SU-DHL-6 (cell line): ENCODE results near the gene COL15A1.

ENCODE experiments used
- CTCF ChIP-seq: fragments of 200-600 bp; sonication (generic); IDR thresholded peaks from one replicate; pipeline ENCODE4 v1.5.1; 2017; ENCODE audit warnings: antibody characterized with exemption, mild to moderate bottlenecking, low read length, moderate library complexity; ENCODE audit not compliant: insufficient read depth, poor library complexity, severe bottlenecking
- EZH2phosphoT487 ChIP-seq: fragments of 200-600 bp; sonication (generic), shearing (Covaris generic); conservative IDR thresholded peaks from 2 replicates; pipeline ENCODE4 v1.6.1; 2018; ENCODE audit warnings: mild to moderate bottlenecking, antibody characterized with exemption, low read length, moderate library complexity, mixed read lengths

DNA sequence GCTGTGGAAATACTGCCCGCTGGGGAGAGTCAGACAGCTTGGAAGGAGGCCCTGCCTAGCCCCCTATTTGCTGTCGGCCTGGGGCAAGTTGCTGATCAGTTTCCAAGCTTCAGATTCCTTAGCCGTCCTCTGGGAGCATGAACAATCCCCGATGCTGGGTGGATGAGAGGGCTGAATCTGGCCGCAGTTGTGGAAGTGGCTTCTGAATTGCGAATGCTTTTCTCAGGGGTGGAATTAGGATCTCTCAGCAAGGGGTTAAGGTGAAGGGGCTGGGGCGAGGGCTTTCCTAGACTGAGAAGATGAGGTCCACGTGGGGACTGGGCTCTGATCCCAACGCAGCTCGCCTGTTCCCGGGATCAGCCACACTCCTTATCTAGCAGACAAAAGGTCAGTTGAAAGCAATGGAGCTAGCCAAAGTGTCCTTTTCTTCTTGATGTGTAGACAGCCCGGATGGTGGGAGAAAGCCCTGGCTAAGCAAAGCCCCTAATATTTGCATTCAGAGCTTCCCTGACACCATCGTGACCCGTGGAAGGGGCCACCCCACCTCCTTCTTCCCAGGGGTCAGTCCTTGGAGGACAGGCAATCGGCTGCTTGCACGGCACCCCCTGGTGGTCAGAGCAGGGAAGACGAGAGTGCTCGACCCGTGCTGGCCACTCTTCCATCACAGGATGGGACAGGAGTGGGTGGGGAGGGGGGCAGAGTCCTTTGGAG, 54.9 kb downstream of the COL15A1 start:
- TF ChIP-seq CTCF = peak; percentile 79
- TF ChIP-seq EZH2phosphoT487 = no peak
